SH-SY5Y (cell line): ENCODE data around the gene ANXA7.

Experiments
- GATA2 ChIP-seq: IDR thresholded peaks from 2 replicates; pipeline ENCODE4 v1.6.1; 2011; ENCODE audit warnings: mild to moderate bottlenecking, low read depth, low read length
- GATA3 ChIP-seq: IDR thresholded peaks from 2 replicates; pipeline ENCODE4 v1.6.1; 2011; ENCODE audit warnings: low read depth, mild to moderate bottlenecking, low read length, moderate library complexity

DNA sequence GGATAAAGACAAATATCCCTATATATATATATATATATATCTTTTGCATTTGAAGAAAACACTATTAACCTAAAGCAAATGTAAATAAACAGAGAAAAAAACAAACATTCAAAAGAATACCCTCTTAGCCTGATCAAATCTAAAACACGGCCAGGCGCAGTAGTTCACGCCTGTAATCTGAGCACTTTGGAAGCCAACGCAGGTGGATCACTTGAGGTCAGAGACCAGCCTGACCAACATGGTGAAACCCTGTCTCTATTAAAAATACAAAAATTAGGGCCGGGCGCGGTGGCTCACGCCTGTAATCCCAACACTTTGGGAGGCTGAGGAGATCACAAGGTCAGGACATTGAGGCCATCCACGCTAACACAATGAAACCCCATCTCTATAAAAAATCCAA, 9.2 kb downstream of the ANXA7 start:
- no peak for TF ChIP-seq GATA3
- no peak for TF ChIP-seq GATA2
